HL-60 (cell line): Measurements from ENCODE around the gene MTSS2.

Source experiments
- CTCF ChIP-seq: IDR thresholded peaks from one replicate; pipeline ENCODE4 v1.5.1; 2011; ENCODE audit warnings: low read length, control low read depth, inconsistent platforms; ENCODE audit not compliant: insufficient read depth
- GABPA ChIP-seq: IDR thresholded peaks from 2 replicates; pipeline ENCODE4 v1.6.1; 2012; ENCODE audit warnings: low read depth
- POLR2AphosphoS5 ChIP-seq: IDR thresholded peaks from 2 replicates; pipeline ENCODE4 v1.6.1; 2012; ENCODE audit warnings: low read depth
- SPI1 ChIP-seq: IDR thresholded peaks from 2 replicates; pipeline ENCODE4 v1.6.1; 2012; ENCODE audit warnings: low read depth, mild to moderate bottlenecking, borderline replicate concordance

- TF ChIP-seq CTCF: no peak
- no peak for TF ChIP-seq POLR2AphosphoS5
- TF ChIP-seq GABPA: no peak
- no peak for TF ChIP-seq SPI1
Observed at GRCh38 chr16:70701596-70701995, 15.7 kb upstream of the MTSS2 start.
